GM12892 (cell line): ENCODE data around the gene CLEC3A.

Experiments used
- POLR2AphosphoS5 ChIP-seq: IDR thresholded peaks from 2 replicates; pipeline ENCODE4 v1.6.1; 2011; ENCODE audit warnings: low read depth, low read length, control low read depth
- TAF1 ChIP-seq: IDR thresholded peaks from 2 replicates; pipeline ENCODE4 v1.6.1; 2011; ENCODE audit warnings: low read depth, mild to moderate bottlenecking, control low read depth, low read length, borderline replicate concordance

DNA sequence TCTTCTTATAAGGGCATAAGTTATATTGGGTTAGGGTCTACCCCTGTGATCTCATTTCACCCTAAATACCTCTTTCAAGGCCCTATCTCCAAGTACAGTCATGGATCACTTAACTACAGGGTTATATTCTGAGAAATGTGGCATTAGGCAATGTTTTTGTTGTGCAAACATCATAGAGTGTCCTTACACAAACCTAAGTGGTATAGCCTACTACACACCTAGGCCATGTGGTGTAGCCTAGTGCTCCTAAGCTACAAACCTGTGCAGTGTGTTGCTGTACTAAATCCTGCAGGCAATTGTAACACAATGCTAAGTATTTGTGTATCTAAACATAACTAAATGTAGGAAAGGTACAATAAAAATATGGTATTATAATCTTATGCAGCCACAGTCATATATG is 18.0 kb downstream of the CLEC3A start:
- TF ChIP-seq POLR2AphosphoS5 (no peak), TAF1 (no peak)
